Tibial nerve (tissue), 3 donors: Measurements from ENCODE around the gene SLC25A42.

ENCODE experiments used
- POLR2A ChIP-seq, 2 donors: fragments of 450-650 bp; IDR thresholded peaks; one replicate each; pipeline ENCODE4 v1.6.1; 2017; ENCODE audit warnings: antibody characterized with exemption in 2 of 2, mild to moderate bottlenecking in 2 of 2, moderate library complexity in 2 of 2
- TF ChIP-seq, protein P1 (sequence below), 5 experiments: fragments of 200-600 bp in 3 of 5; fragments of 450-650 bp in 2 of 5; sonication (generic) in 3 of 5; IDR thresholded peaks; one replicate each; pipeline ENCODE4 v1.5.1; 2016 to 2019; ENCODE audit warnings: antibody characterized with exemption in 5 of 5, mild to moderate bottlenecking in 3 of 5, moderate library complexity in 2 of 5

DNA sequence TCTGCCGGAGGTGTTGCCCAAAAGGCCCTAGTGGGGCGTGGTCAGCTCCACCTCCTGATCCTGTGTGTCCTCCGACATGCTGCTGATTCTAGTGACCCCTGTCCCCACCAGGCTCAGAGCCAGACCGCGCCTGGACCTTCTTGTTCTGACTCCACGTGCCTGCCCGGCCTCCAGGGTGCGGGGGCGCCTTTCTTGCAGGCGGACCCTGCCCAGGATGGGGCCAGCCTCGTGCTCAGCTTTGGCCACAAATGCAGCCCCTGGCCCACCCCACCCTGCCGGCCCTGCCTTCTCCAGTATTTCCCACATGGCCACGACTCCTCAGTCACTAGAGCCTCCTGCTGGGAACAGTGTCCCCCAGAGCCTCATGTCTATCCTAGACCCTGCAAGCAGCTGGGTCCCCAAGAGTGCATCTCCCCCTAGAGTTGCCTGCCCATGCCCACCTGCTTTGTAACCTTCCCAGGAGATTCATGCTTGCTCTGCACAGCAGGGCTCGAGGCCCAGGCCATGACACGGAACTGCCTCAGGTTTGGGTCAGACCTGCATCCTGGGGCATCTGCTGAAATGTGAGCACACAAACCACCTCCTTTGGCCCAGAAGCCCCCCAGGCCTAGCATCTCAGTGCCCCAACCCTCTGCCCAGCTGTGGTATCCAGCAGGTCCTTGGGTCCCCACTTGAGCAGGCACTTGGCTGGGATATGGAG is 47.5 kb downstream of the SLC25A42 start:
- no peak for TF ChIP-seq POLR2A (IDR thresholded peaks at IDR 0.05)
- TF ChIP-seq, protein P1, sequence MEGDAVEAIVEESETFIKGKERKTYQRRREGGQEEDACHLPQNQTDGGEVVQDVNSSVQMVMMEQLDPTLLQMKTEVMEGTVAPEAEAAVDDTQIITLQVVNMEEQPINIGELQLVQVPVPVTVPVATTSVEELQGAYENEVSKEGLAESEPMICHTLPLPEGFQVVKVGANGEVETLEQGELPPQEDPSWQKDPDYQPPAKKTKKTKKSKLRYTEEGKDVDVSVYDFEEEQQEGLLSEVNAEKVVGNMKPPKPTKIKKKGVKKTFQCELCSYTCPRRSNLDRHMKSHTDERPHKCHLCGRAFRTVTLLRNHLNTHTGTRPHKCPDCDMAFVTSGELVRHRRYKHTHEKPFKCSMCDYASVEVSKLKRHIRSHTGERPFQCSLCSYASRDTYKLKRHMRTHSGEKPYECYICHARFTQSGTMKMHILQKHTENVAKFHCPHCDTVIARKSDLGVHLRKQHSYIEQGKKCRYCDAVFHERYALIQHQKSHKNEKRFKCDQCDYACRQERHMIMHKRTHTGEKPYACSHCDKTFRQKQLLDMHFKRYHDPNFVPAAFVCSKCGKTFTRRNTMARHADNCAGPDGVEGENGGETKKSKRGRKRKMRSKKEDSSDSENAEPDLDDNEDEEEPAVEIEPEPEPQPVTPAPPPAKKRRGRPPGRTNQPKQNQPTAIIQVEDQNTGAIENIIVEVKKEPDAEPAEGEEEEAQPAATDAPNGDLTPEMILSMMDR (IDR thresholded peaks at IDR 0.05) = no peak
